NT2/D1 (cell line): ENCODE results near the gene ZBTB42.

Experiments
- YY1 ChIP-seq: IDR thresholded peaks from 2 replicates; pipeline ENCODE4 v1.6.1; 2011; ENCODE audit not compliant: insufficient read length, insufficient read depth
- ZNF274 ChIP-seq: IDR thresholded peaks from 2 replicates; pipeline ENCODE4 v1.6.1; 2011; ENCODE audit warnings: mild to moderate bottlenecking, low read depth, low read length

DNA sequence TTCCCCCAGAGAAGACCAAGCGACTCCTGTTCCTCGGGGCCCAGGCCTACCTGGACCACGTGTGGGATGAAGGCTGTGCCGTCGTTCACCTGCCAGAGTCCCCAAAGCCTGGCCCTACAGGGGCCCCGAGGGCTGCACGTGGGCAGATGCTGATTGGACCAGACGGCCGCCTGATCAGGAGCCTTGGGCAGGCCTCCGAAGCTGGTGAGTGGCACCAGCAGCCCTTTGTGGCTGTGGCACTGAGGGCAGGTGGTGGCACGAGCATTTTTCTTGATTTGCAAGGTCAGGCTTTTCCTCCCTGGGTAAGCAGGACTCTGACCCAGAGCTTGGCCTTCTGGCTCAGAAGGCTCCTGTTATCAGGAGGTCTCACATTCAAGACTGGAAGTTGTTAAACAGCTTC is 45.3 kb upstream of the ZBTB42 start:
- TF ChIP-seq YY1 = no peak
- no peak for TF ChIP-seq ZNF274
